ENCODE measurements around the gene PDGFB.

PDGFB gene

GRCh38 chr22:39227542-39228272 lies 17.1 kb downstream of the PDGFB start:
- TF ChIP-seq TARDBP (IDR thresholded peaks at IDR 0.05) (no peak), FOXM1 (IDR thresholded peaks at IDR 0.05; ENCODE audit: borderline replicate concordance) (no peak), PKNOX1 (IDR thresholded peaks at IDR 0.05) (no peak), FOXK2 (IDR thresholded peaks at IDR 0.05) (no peak), FOXA1 (IDR thresholded peaks at IDR 0.05) (no peak), ZNF384 (IDR thresholded peaks at IDR 0.05) (no peak), SP1 (IDR thresholded peaks at IDR 0.05) (no peak), NFRKB (IDR thresholded peaks at IDR 0.05) (no peak), L3MBTL2 (conservative IDR thresholded peaks at IDR 0.05) (no peak), CTBP1 (IDR thresholded peaks at IDR 0.05; ENCODE audit: borderline replicate concordance) (no peak), SUZ12 (IDR thresholded peaks at IDR 0.05) (no peak), ELF4 (IDR thresholded peaks at IDR 0.05) (no peak), BHLHE40 (IDR thresholded peaks at IDR 0.05; ENCODE audit: borderline replicate concordance) (no peak), LEF1 (IDR thresholded peaks at IDR 0.05; ENCODE audit: borderline replicate concordance) (no peak), HDGF (IDR thresholded peaks at IDR 0.05; ENCODE audit: borderline replicate concordance) (no peak), ARNT (IDR thresholded peaks at IDR 0.05) (no peak)
- CTCF ChIA-PET: no interaction called here
- POLR2A ChIA-PET: interaction anchor here (1.5 to 1.6 kb wide), 2 partner anchors 12 to 92 kb away, joined by 3 to 5 read pairs; partner anchors contain the start of gene RPL3
- DNase-seq (ENCODE audit: extremely low spot score): no peak

GRCh38 chr22:39226353-39226752 lies 18.4 kb downstream of the PDGFB start:
- DNase-seq (ENCODE audit: extremely low spot score): no peak
- CTCF ChIA-PET: no interaction called here
- POLR2A ChIA-PET: interaction anchor here (1.5 to 1.6 kb wide), 2 partner anchors 11 to 93 kb away, joined by 3 to 5 read pairs; partner anchors contain the start of gene RPL3
- TF ChIP-seq L3MBTL2 (conservative IDR thresholded peaks at IDR 0.05): no peak
- TF ChIP-seq CTBP1 (IDR thresholded peaks at IDR 0.05; ENCODE audit: borderline replicate concordance): no peak
- TF ChIP-seq FOXA1 (IDR thresholded peaks at IDR 0.05): no peak
- no peak for TF ChIP-seq SUZ12 (IDR thresholded peaks at IDR 0.05)
- TF ChIP-seq BHLHE40 (IDR thresholded peaks at IDR 0.05; ENCODE audit: borderline replicate concordance): no peak
- TF ChIP-seq LEF1 (IDR thresholded peaks at IDR 0.05; ENCODE audit: borderline replicate concordance): no peak
- TF ChIP-seq ZNF384 (IDR thresholded peaks at IDR 0.05): no peak
- no peak for TF ChIP-seq ELF4 (IDR thresholded peaks at IDR 0.05)
- no peak for TF ChIP-seq TARDBP (IDR thresholded peaks at IDR 0.05)
- TF ChIP-seq HDGF (IDR thresholded peaks at IDR 0.05; ENCODE audit: borderline replicate concordance): no peak
- TF ChIP-seq FOXM1 (IDR thresholded peaks at IDR 0.05; ENCODE audit: borderline replicate concordance): no peak
- TF ChIP-seq FOXK2 (IDR thresholded peaks at IDR 0.05): no peak
- TF ChIP-seq ARNT (IDR thresholded peaks at IDR 0.05): no peak
- TF ChIP-seq SP1 (IDR thresholded peaks at IDR 0.05): no peak
- TF ChIP-seq NFRKB (IDR thresholded peaks at IDR 0.05): no peak
- no peak for TF ChIP-seq PKNOX1 (IDR thresholded peaks at IDR 0.05)

GRCh38 chr22:39225591-39225990 lies 19.2 kb downstream of the PDGFB start:
- no peak for DNase-seq (ENCODE audit: extremely low spot score)
- POLR2A ChIA-PET: no interaction called here
- TF ChIP-seq ZNF384 (IDR thresholded peaks at IDR 0.05) (no peak), FOXM1 (IDR thresholded peaks at IDR 0.05; ENCODE audit: borderline replicate concordance) (no peak), SUZ12 (IDR thresholded peaks at IDR 0.05) (no peak), NFRKB (IDR thresholded peaks at IDR 0.05) (no peak), FOXK2 (IDR thresholded peaks at IDR 0.05) (no peak), CTBP1 (IDR thresholded peaks at IDR 0.05; ENCODE audit: borderline replicate concordance) (no peak), LEF1 (IDR thresholded peaks at IDR 0.05; ENCODE audit: borderline replicate concordance) (no peak), FOXA1 (IDR thresholded peaks at IDR 0.05) (no peak), TARDBP (IDR thresholded peaks at IDR 0.05) (no peak), SP1 (IDR thresholded peaks at IDR 0.05) (no peak), L3MBTL2 (conservative IDR thresholded peaks at IDR 0.05) (no peak), BHLHE40 (IDR thresholded peaks at IDR 0.05; ENCODE audit: borderline replicate concordance) (no peak), HDGF (IDR thresholded peaks at IDR 0.05; ENCODE audit: borderline replicate concordance) (no peak), PKNOX1 (IDR thresholded peaks at IDR 0.05) (no peak), ARNT (IDR thresholded peaks at IDR 0.05) (no peak), ELF4 (IDR thresholded peaks at IDR 0.05) (no peak)

GRCh38 chr22:39224550-39224949 lies 20.2 kb downstream of the PDGFB start:
- TF ChIP-seq SUZ12 (IDR thresholded peaks at IDR 0.05) (no peak), CTBP1 (IDR thresholded peaks at IDR 0.05; ENCODE audit: borderline replicate concordance) (no peak), SP1 (IDR thresholded peaks at IDR 0.05) (no peak), FOXA1 (IDR thresholded peaks at IDR 0.05) (no peak), L3MBTL2 (conservative IDR thresholded peaks at IDR 0.05) (no peak), NFRKB (IDR thresholded peaks at IDR 0.05) (no peak), TARDBP (IDR thresholded peaks at IDR 0.05) (no peak), PKNOX1 (IDR thresholded peaks at IDR 0.05) (no peak), FOXK2 (IDR thresholded peaks at IDR 0.05) (no peak), ARNT (IDR thresholded peaks at IDR 0.05) (no peak), FOXM1 (IDR thresholded peaks at IDR 0.05; ENCODE audit: borderline replicate concordance) (no peak), ELF4 (IDR thresholded peaks at IDR 0.05) (no peak), BHLHE40 (IDR thresholded peaks at IDR 0.05; ENCODE audit: borderline replicate concordance) (no peak), HDGF (IDR thresholded peaks at IDR 0.05; ENCODE audit: borderline replicate concordance) (no peak), ZNF384 (IDR thresholded peaks at IDR 0.05) (no peak), LEF1 (IDR thresholded peaks at IDR 0.05; ENCODE audit: borderline replicate concordance) (no peak)
- CTCF ChIA-PET: no interaction called here
- POLR2A ChIA-PET: no interaction called here
- DNase-seq (ENCODE audit: extremely low spot score): no peak

More at GRCh38 chr22:39225591-39225990, 19.2 kb downstream of the PDGFB start:
- CTCF ChIA-PET: no interaction called here
